ENCODE measurements around the gene FKBP1B. TPM values are rescaled to one million over a fixed set of nuclear protein-coding genes. Genes with fewer than 3 reads are reported as not detected.
A peak's percentile ranks its signal among the peaks of the same experiment; 100 is the strongest.

Gene FKBP1B
- total RNA-seq, 4 donors from 2014 or later, result 6.7 to 16.3 (median 10.9) TPM

GRCh38 chr2:24075915-24076848 is 26.6 kb downstream of the FKBP1B start, which contains the start of gene SF3B6:
Gene SF3B6, minus strand, starts transcription at chr2:24076326. Its CDS starts 97 bp downstream, at chr2:24076229.
- H3K27me3 ChIP-seq, result no peaks in the 10 kb centered on the region
- peak within 1 kb of the TSS; percentile 86 to 100 (median 97) for H3K27ac ChIP-seq
- peaks cover 0 to 46% (median 0%) of the 10 kb centered on the region in 3 donors for H3K36me3 ChIP-seq
- DNase-seq, result peak; percentile 100
- TF ChIP-seq POLR2A (IDR thresholded peaks at IDR 0.05) (peak; percentile 80 to 82), CTCF (IDR thresholded peaks at IDR 0.05) (no peak)
- no peaks in the 10 kb centered on the region for H3K9me3 ChIP-seq
- H3K4me1 ChIP-seq, result peaks cover 0 to 20% (median 7%) of the 10 kb centered on the region in 4 donors
- peak within 1 kb of the TSS; percentile 64 to 80 (median 74) for H3K4me3 ChIP-seq

- DNase-seq, result peak in 1 of 3 donors; percentile 23
- TF ChIP-seq CTCF (IDR thresholded peaks at IDR 0.05) (no peak), POLR2A (IDR thresholded peaks at IDR 0.05) (peak; percentile 60 to 83)
- Histone ChIP-seq H3K27me3 (no peaks in the 10 kb centered on the region), H3K27ac (peak overlapping the region; percentile 86 to 100 (median 97)), H3K4me1 (peaks cover 0 to 20% (median 7%) of the 10 kb centered on the region in 4 donors), H3K36me3 (peaks cover 0 to 46% (median 0%) of the 10 kb centered on the region in 3 donors), H3K4me3 (peak overlapping the region; percentile 64 to 80 (median 74)), H3K9me3 (no peaks in the 10 kb centered on the region)
These were observed 27.5 kb downstream of the FKBP1B start for GRCh38 chr2:24076849-24077534.

GRCh38 chr2:24077535-24077877 is 28.0 kb downstream of the FKBP1B start:
- no peaks in the 10 kb centered on the region for H3K27me3 ChIP-seq
- TF ChIP-seq CTCF (IDR thresholded peaks at IDR 0.05) (no peak), POLR2A (IDR thresholded peaks at IDR 0.05) (no peak)
- peaks cover 0 to 21% (median 7%) of the 10 kb centered on the region in 4 donors for H3K4me1 ChIP-seq
- no peak for DNase-seq
- peak overlapping the region; percentile 86 to 100 (median 97) for H3K27ac ChIP-seq
- H3K36me3 ChIP-seq, result peaks cover 0 to 46% (median 0%) of the 10 kb centered on the region in 3 donors
- no peaks in the 10 kb centered on the region for H3K9me3 ChIP-seq
- H3K4me3 ChIP-seq, result peak overlapping the region; percentile 64 to 80 (median 74)

GRCh38 chr2:24077879-24078278 is 28.3 kb downstream of the FKBP1B start:
- Histone ChIP-seq H3K27me3 (no peaks in the 10 kb centered on the region), H3K27ac (peak overlapping the region; percentile 86 to 100 (median 97)), H3K9me3 (no peaks in the 10 kb centered on the region), H3K4me3 (peak overlapping the region; percentile 64 to 80 (median 74)), H3K36me3 (peaks cover 0 to 46% (median 0%) of the 10 kb centered on the region in 3 donors), H3K4me1 (peaks cover 3 to 25% (median 7%) of the 10 kb centered on the region in 4 donors)
- no peak for DNase-seq
- TF ChIP-seq POLR2A (IDR thresholded peaks at IDR 0.05) (no peak), CTCF (IDR thresholded peaks at IDR 0.05) (no peak)

- no peaks in the 10 kb centered on the region for H3K27me3 ChIP-seq
- TF ChIP-seq POLR2A (IDR thresholded peaks at IDR 0.05) (no peak), CTCF (IDR thresholded peaks at IDR 0.05) (no peak)
- no peak overlapping the region for H3K27ac ChIP-seq
- DNase-seq, result no peak
- H3K4me3 ChIP-seq, result no peak overlapping the region
- H3K4me1 ChIP-seq, result peaks cover 6 to 14% (median 8%) of the 10 kb centered on the region in 4 donors
- no peaks in the 10 kb centered on the region for H3K9me3 ChIP-seq
- H3K36me3 ChIP-seq, result peaks cover 0 to 36% (median 0%) of the 10 kb centered on the region in 3 donors
These were observed 31.2 kb downstream of the FKBP1B start for GRCh38 chr2:24080701-24081100.
